B cell (primary cell): ENCODE results near the gene CLIP4. TPM values are rescaled to one million over a fixed set of nuclear protein-coding genes. Genes with fewer than 3 reads are reported as not detected.

Experiments
- ATAC-seq: fragments of 200-7000 bp; cut with Tn5 transposase; one replicate; pipeline ENCODE4 v1.10.0; 2021; ENCODE audit warnings: low read depth, mild to moderate bottlenecking, moderate number of reproducible peaks, moderate library complexity
- CTCF ChIA-PET: fragments of 350-600 bp; sonication (Branson Sonifier 250); formaldehyde crosslinking; loops from one replicate; lab custom pipeline; 2021; ENCODE audit warnings: antibody characterized with exemption, inconsistent platforms; lab: Charles Lee
- POLR2A ChIA-PET: fragments of 350-600 bp; sonication (Branson Sonifier 250); formaldehyde crosslinking; loops from one replicate; lab custom pipeline; 2021; ENCODE audit warnings: antibody characterized with exemption; lab: Charles Lee
- DNase-seq: peaks from one replicate; pipeline ENCODE4 v3.0.0; 2013
- H2AFZ ChIP-seq: 2 replicates; pipeline ENCODE4 v1.6.1; 2012; ENCODE audit warnings: mild to moderate bottlenecking, low read depth, low read length; ENCODE audit not compliant: insufficient read depth, poor library complexity, severe bottlenecking
- H3K27ac ChIP-seq, 2 donors: 1 replicate in 1 of 2; 2 replicates in 1 of 2; pipeline ENCODE4 v1.5.1; 2012 to 2013; ENCODE audit warnings: low read length in 2 of 2, mild to moderate bottlenecking in 2 of 2, moderate library complexity in 1 of 2
- H3K27me3 ChIP-seq, 4 experiments: fragments of 200-600 bp in 1 of 4; sonication (generic) in 1 of 4; replicated peaks in 1 of 4; 1 replicate in 2 of 4; 2 replicates in 2 of 4; pipeline versions ENCODE4 v1.6.1 to v1.7.0; 2013 to 2016; ENCODE audit warnings: low read length in 3 of 4, mild to moderate bottlenecking in 2 of 4, mixed read lengths in 1 of 4, moderate library complexity in 1 of 4; ENCODE audit not compliant: insufficient read depth in 4 of 4, control insufficient read depth in 3 of 4; ENCODE audit errors: control extremely low read depth in 1 of 4
- H3K36me3 ChIP-seq, 2 experiments: replicated peaks in 1 of 2; 1 replicate in 1 of 2; 2 replicates in 1 of 2; pipeline versions ENCODE4 v1.6.1 to v1.7.1; 2013; ENCODE audit warnings: low read length in 1 of 2; ENCODE audit not compliant: insufficient read depth in 2 of 2, control insufficient read depth in 1 of 2; ENCODE audit errors: control extremely low read depth in 1 of 2, extremely low read depth in 1 of 2
- H3K4me1 ChIP-seq, 2 donors: fragments of 200-600 bp in 1 of 2; sonication (generic) in 1 of 2; 1 replicate in 1 of 2; 2 replicates in 1 of 2; pipeline versions ENCODE4 v1.5.1 to v1.6.1; 2013 to 2017; ENCODE audit warnings: low read length in 2 of 2; ENCODE audit not compliant: control insufficient read depth in 2 of 2, insufficient read depth in 2 of 2
- H3K4me2 ChIP-seq: replicated peaks from 2 replicates; pipeline ENCODE3; 2012; ENCODE audit warnings: mild to moderate bottlenecking, low read depth, low read length; ENCODE audit not compliant: poor library complexity, severe bottlenecking
- H3K4me3 ChIP-seq, 5 experiments: fragments of 200-600 bp in 1 of 5; sonication (generic) in 1 of 5; 1 replicate in 3 of 5; 2 replicates in 2 of 5; pipeline versions ENCODE4 v1.5.1 to v1.7.0; 2011 to 2016; ENCODE audit warnings: low read length in 4 of 5, mild to moderate bottlenecking in 4 of 5, low read depth in 2 of 5, control low read depth in 1 of 5, moderate library complexity in 1 of 5; ENCODE audit not compliant: insufficient read depth in 1 of 5; ENCODE audit errors: control extremely low read depth in 1 of 5, extremely low read depth in 1 of 5
- H3K79me2 ChIP-seq: fragments of 200-600 bp; sonication (generic); one replicate; pipeline ENCODE4 v1.6.0; 2016; ENCODE audit warnings: low read length; ENCODE audit not compliant: control insufficient read depth, insufficient read depth
- H3K9ac ChIP-seq: fragments of 200-600 bp; sonication (generic); 2 replicates; pipeline ENCODE4 v1.6.1; 2017; ENCODE audit warnings: mild to moderate bottlenecking, low read length, moderate library complexity
- H3K9me3 ChIP-seq, 3 donors: one replicate each; pipeline versions ENCODE4 v1.6.1 to v1.7.1; 2013; ENCODE audit warnings: low read length in 2 of 3; ENCODE audit not compliant: control insufficient read depth in 2 of 3, insufficient read depth in 1 of 3; ENCODE audit errors: control extremely low read depth in 1 of 3
- H4K20me1 ChIP-seq: 2 replicates; pipeline ENCODE4 v1.6.0; 2012; ENCODE audit warnings: mild to moderate bottlenecking, low read length; ENCODE audit not compliant: insufficient read depth, control insufficient read depth, poor library complexity, severe bottlenecking
- H3K27ac Mint-ChIP-seq: one replicate; pipeline ENCODE4 v1.8.0; 2021; ENCODE audit warnings: mixed read lengths
- H3K27me3 Mint-ChIP-seq: one replicate; pipeline ENCODE4 v1.8.0; 2021; ENCODE audit warnings: mixed read lengths
- H3K4me1 Mint-ChIP-seq: one replicate; pipeline ENCODE4 v1.8.0; 2021; ENCODE audit warnings: mixed read lengths
- H3K4me3 Mint-ChIP-seq: one replicate; pipeline ENCODE4 v1.8.0; 2021; ENCODE audit warnings: mixed read lengths
- H3K9me3 Mint-ChIP-seq: one replicate; pipeline ENCODE4 v1.8.0; 2022; ENCODE audit warnings: mixed read lengths; ENCODE audit not compliant: insufficient read depth
- CTCF ChIP-seq: fragments of 200-600 bp; IDR thresholded peaks from one replicate; pipeline ENCODE4 v1.8.0; 2022; ENCODE audit warnings: antibody characterized with exemption, mild to moderate bottlenecking
- EZH2 ChIP-seq: IDR thresholded peaks from 2 replicates; pipeline ENCODE4 v1.6.1; 2012; ENCODE audit warnings: borderline replicate concordance, low read depth, mild to moderate bottlenecking, moderate library complexity, low read length; ENCODE audit not compliant: insufficient read depth, poor library complexity, severe bottlenecking
- WGBS: methylation state at CpG from one replicate; pipeline ENCODE4 v1.1.5; 2013; ENCODE audit warnings: missing lambda C conversion rate; ENCODE audit not compliant: insufficient coverage; 5-methylcytosine and 5-hydroxymethylcytosine counted together
- intact Hi-C: fragments of 100-400 bp; cut with micrococcal nuclease; formaldehyde crosslinking; loops from one replicate; pipeline ENCODE4 v1.10.0; 2022
- polyA plus RNA-seq: library from polyadenylated mRNA; depleted of rRNA; stranded (reverse); fragments of >200 nt; gene quantifications from 2 replicates; pipeline ENCODE4 v1.2.3, GENCODE V29; 2012
- total RNA-seq, 2 donors: library from RNA; stranded (reverse); fragments of 120-200 nt in 1 of 2; gene quantifications; 1 replicate in 1 of 2; 2 replicates in 1 of 2; pipeline versions ENCODE4 v1.2.3 to v1.2.4, GENCODE V29; 2013 to 2022

Gene CLIP4
- total and polyA plus RNA-seq, 2 donors (not counting 1 experiment from before 2014, with no cell fraction given): 4.0 to 20.8 TPM

GRCh38 chr2:29193681-29194080 lies 78.5 kb downstream of the CLIP4 start:
- Histone ChIP-seq H3K27me3 (no peaks in the 10 kb centered on the region), H3K4me3 (no peak overlapping the region), H3K9me3 (no peaks in the 10 kb centered on the region), H3K27ac (no peak overlapping the region), H2AFZ (no peak overlapping the region), H3K4me1 (no peaks in the 10 kb centered on the region), H4K20me1 (no peaks in the 10 kb centered on the region), H3K36me3 (no peaks in the 10 kb centered on the region), H3K9ac (no peak overlapping the region), H3K4me2 (no peak overlapping the region), H3K79me2 (no peaks in the 10 kb centered on the region)
- Mint-ChIP-seq H3K27me3 (peaks cover 3% of the 10 kb centered on the region), H3K9me3 (no peaks in the 10 kb centered on the region), H3K4me3 (no peak overlapping the region), H3K4me1 (peaks cover 7% of the 10 kb centered on the region), H3K27ac (no peak overlapping the region)
- 83% methylated on average over 1 of the region's 7 CpGs for WGBS
- TF ChIP-seq EZH2: no peak
- TF ChIP-seq CTCF: no peak
- POLR2A ChIA-PET: interaction anchor here (0.6 kb wide), 1 partner anchor 125 kb away, joined by 7 read pairs; no protein-coding TSS in a partner anchor
- DNase-seq (no peak), ATAC-seq (no peak)
- CTCF ChIA-PET: interaction anchor here (1.3 kb wide), 1 partner anchor 11 kb away, joined by 3 read pairs; no protein-coding TSS in a partner anchor
- intact Hi-C loops: no loop called here

- POLR2A ChIA-PET: no interaction called here
- no peak for ATAC-seq
- Histone ChIP-seq H3K4me3 (no peak overlapping the region), H3K79me2 (no peaks in the 10 kb centered on the region), H3K4me1 (no peaks in the 10 kb centered on the region), H4K20me1 (no peaks in the 10 kb centered on the region), H3K36me3 (no peaks in the 10 kb centered on the region), H3K27me3 (no peaks in the 10 kb centered on the region), H3K9ac (no peak overlapping the region), H2AFZ (no peak overlapping the region), H3K9me3 (no peaks in the 10 kb centered on the region), H3K4me2 (no peak overlapping the region), H3K27ac (no peak overlapping the region)
- Mint-ChIP-seq H3K9me3 (no peaks in the 10 kb centered on the region), H3K27ac (no peak overlapping the region), H3K4me1 (no peaks in the 10 kb centered on the region), H3K27me3 (peaks cover 3% of the 10 kb centered on the region), H3K4me3 (no peak overlapping the region)
- no peak for DNase-seq
- CTCF ChIA-PET: interaction anchor here (0.6 to 2.4 kb wide), 6 partner anchors 12 to 375 kb away, joined by 3 to 12 read pairs (median 6); no protein-coding TSS in a partner anchor
- 96% methylated on average over 5 of the region's 8 CpGs for WGBS
- no peak for TF ChIP-seq EZH2
- TF ChIP-seq CTCF: no peak
- intact Hi-C loops: loop anchor here (1.0 kb wide), 1 partner anchor 374 kb away; no protein-coding TSS in a partner anchor
Observed at GRCh38 chr2:29195796-29196195, 80.6 kb downstream of the CLIP4 start.
